Mammary epithelial cell (primary cell): ENCODE results near the gene PTGER3.

Experiments
- EZH2 ChIP-seq: IDR thresholded peaks from 2 replicates; pipeline ENCODE4 v1.6.1; 2012; ENCODE audit warnings: low read length, inconsistent platforms, borderline replicate concordance
- TF ChIP-seq, protein P1 (sequence below), 2 donors: IDR thresholded peaks in 1 of 2; conservative IDR thresholded peaks in 1 of 2; 2 replicates each; pipeline ENCODE4 v1.5.1; 2011 to 2012; ENCODE audit warnings: inconsistent platforms in 2 of 2, low read length in 2 of 2, mild to moderate bottlenecking in 2 of 2, control low read depth in 1 of 2, low read depth in 1 of 2; ENCODE audit not compliant: insufficient read depth in 1 of 2; ENCODE audit errors: extremely low read depth in 1 of 2

DNA sequence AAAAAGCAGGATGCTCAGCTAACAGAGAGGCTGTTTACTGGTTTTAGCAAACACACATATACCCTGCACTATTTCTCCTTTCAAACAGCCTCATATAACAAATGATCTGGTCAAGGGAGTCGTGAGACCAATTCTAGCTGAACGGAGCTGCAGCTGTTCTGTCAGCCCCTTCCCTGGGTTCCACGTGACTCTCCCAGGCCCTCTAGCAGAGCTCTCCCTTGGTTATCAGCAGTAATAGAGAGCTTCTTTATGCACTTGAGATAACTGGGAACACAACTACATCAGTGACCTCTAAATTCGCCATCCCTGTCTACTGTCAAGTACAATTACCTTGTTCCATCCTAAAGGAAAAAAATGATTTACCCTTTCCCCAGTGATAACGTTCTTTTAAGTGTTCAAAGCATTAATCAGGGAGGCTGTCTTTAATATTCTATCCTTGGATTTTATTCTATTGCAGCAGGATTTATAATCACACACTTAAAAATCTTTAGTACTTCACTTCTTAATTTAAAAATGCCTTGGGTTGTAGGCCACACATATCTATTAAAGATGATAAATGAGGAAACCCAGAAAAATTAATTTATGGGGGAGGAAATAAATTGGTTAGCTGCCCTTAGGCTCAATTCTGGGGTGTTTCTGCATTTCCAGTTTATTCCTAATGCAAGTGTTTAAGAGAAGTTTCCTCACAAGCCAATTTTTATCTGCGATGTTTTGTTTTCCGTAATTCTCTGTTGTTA is 28.2 kb downstream of the PTGER3 start:
- TF ChIP-seq, protein P1, sequence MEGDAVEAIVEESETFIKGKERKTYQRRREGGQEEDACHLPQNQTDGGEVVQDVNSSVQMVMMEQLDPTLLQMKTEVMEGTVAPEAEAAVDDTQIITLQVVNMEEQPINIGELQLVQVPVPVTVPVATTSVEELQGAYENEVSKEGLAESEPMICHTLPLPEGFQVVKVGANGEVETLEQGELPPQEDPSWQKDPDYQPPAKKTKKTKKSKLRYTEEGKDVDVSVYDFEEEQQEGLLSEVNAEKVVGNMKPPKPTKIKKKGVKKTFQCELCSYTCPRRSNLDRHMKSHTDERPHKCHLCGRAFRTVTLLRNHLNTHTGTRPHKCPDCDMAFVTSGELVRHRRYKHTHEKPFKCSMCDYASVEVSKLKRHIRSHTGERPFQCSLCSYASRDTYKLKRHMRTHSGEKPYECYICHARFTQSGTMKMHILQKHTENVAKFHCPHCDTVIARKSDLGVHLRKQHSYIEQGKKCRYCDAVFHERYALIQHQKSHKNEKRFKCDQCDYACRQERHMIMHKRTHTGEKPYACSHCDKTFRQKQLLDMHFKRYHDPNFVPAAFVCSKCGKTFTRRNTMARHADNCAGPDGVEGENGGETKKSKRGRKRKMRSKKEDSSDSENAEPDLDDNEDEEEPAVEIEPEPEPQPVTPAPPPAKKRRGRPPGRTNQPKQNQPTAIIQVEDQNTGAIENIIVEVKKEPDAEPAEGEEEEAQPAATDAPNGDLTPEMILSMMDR (conservative IDR thresholded peaks at IDR 0.05 in 1 of 2, IDR thresholded peaks at IDR 0.05 in 1 of 2; ENCODE audit: extremely low read depth in 1 of 2, insufficient read depth in 1 of 2, low read depth in 1 of 2, low read length in 2 of 2) = no peak
- TF ChIP-seq EZH2 = no peak
